NT2/D1 (cell line): ENCODE data around the gene CCDC85C.

ENCODE experiments used
- YY1 ChIP-seq: IDR thresholded peaks from 2 replicates; pipeline ENCODE4 v1.6.1; 2011; ENCODE audit not compliant: insufficient read length, insufficient read depth
- ZNF274 ChIP-seq: IDR thresholded peaks from 2 replicates; pipeline ENCODE4 v1.6.1; 2011; ENCODE audit warnings: mild to moderate bottlenecking, low read depth, low read length

- no peak for TF ChIP-seq YY1
- no peak for TF ChIP-seq ZNF274
Observed at GRCh38 chr14:99643343-99643742, 39.3 kb upstream of the CCDC85C start.
